ENCODE data around the gene PTPRM.

GRCh38 chr18:7637269-7637668 is 70.2 kb downstream of the PTPRM start:
- TF ChIP-seq EZH2phosphoT487 (IDR thresholded peaks at IDR 0.05; ENCODE audit: borderline replicate concordance), result no peak
- TF ChIP-seq, protein P1, sequence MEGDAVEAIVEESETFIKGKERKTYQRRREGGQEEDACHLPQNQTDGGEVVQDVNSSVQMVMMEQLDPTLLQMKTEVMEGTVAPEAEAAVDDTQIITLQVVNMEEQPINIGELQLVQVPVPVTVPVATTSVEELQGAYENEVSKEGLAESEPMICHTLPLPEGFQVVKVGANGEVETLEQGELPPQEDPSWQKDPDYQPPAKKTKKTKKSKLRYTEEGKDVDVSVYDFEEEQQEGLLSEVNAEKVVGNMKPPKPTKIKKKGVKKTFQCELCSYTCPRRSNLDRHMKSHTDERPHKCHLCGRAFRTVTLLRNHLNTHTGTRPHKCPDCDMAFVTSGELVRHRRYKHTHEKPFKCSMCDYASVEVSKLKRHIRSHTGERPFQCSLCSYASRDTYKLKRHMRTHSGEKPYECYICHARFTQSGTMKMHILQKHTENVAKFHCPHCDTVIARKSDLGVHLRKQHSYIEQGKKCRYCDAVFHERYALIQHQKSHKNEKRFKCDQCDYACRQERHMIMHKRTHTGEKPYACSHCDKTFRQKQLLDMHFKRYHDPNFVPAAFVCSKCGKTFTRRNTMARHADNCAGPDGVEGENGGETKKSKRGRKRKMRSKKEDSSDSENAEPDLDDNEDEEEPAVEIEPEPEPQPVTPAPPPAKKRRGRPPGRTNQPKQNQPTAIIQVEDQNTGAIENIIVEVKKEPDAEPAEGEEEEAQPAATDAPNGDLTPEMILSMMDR (conservative IDR thresholded peaks at IDR 0.05; ENCODE audit: low read length), result no peak

All from Loucy (cell line).